HepG2 (cell line): ENCODE results near the gene PTK7. TPM values are rescaled to one million over a fixed set of nuclear protein-coding genes. Genes with fewer than 3 reads are reported as not detected.

ENCODE experiments used
- CREB1 ChIP-seq, 2 experiments: fragments of 450-650 bp in 1 of 2; IDR thresholded peaks; 2 replicates each; pipeline ENCODE4 v1.6.1; 2016 to 2017; ENCODE audit warnings: control low read depth in 1 of 2, mild to moderate bottlenecking in 1 of 2, missing compliant biosample characterization in 1 of 2, missing genetic modification characterization in 1 of 2
- HOXA5 ChIP-seq: sonication (generic); formaldehyde crosslinking; IDR thresholded peaks from 2 replicates; pipeline ENCODE4 v1.4.0; 2020; ENCODE audit warnings: missing genetic modification reagents
- HOXD1 ChIP-seq: sonication (generic); formaldehyde crosslinking; IDR thresholded peaks from 2 replicates; pipeline ENCODE4 v1.5.0; 2020; ENCODE audit warnings: missing genetic modification reagents
- IRX3 ChIP-seq: sonication (generic); formaldehyde crosslinking; IDR thresholded peaks from 2 replicates; pipeline ENCODE4 v1.8.1; 2023; ENCODE audit warnings: mild to moderate bottlenecking, low read depth, missing genetic modification reagents, borderline replicate concordance
- MBNL3 ChIP-seq: fragments of 250-450 bp; sonication (Bioruptor Pico); conservative IDR thresholded peaks from 2 replicates; pipeline ENCODE4 v1.8.0; 2022; ENCODE audit warnings: mild to moderate bottlenecking, inconsistent platforms
- NFIB ChIP-seq: sonication (generic); formaldehyde crosslinking; IDR thresholded peaks from 2 replicates; pipeline ENCODE4 v1.9.0; 2021; ENCODE audit warnings: missing genetic modification reagents, mild to moderate bottlenecking, borderline replicate concordance
- PLRG1 ChIP-seq: fragments of 450-650 bp; conservative IDR thresholded peaks from 2 replicates; pipeline ENCODE4 v1.6.1; 2016
- RNF219 ChIP-seq: sonication (generic); formaldehyde crosslinking; IDR thresholded peaks from 2 replicates; pipeline ENCODE4 v1.5.0; 2020; ENCODE audit warnings: mild to moderate bottlenecking, missing genetic modification reagents
- SMARCE1 ChIP-seq: fragments of 450-650 bp; IDR thresholded peaks from 2 replicates; pipeline ENCODE4 v1.6.1; 2017; ENCODE audit warnings: borderline replicate concordance
- SOX5 ChIP-seq: IDR thresholded peaks from 2 replicates; pipeline ENCODE4 v1.6.1; 2016; ENCODE audit warnings: borderline replicate concordance
- TBX3 ChIP-seq: fragments of 450-650 bp; IDR thresholded peaks from 2 replicates; pipeline ENCODE4 v1.6.1; 2017; ENCODE audit warnings: antibody characterized with exemption, mild to moderate bottlenecking, inconsistent platforms, borderline replicate concordance
- THAP11 ChIP-seq: IDR thresholded peaks from 2 replicates; pipeline ENCODE4 v1.6.1; 2016; ENCODE audit warnings: missing biosample characterization, missing genetic modification reagents
- TP53 ChIP-seq: sonication (generic); formaldehyde crosslinking; conservative IDR thresholded peaks from 2 replicates; pipeline ENCODE4 v1.4.0; 2020; ENCODE audit warnings: missing genetic modification reagents
- TSC22D2 ChIP-seq: sonication (generic); formaldehyde crosslinking; IDR thresholded peaks from 2 replicates; pipeline ENCODE4 v1.5.1; 2020; ENCODE audit warnings: missing genetic modification reagents, mild to moderate bottlenecking, borderline replicate concordance
- WIZ ChIP-seq: sonication (generic); formaldehyde crosslinking; IDR thresholded peaks from 2 replicates; pipeline ENCODE4 v1.5.1; 2020; ENCODE audit warnings: mild to moderate bottlenecking, missing genetic modification reagents
- ZNF142 ChIP-seq: sonication (generic); formaldehyde crosslinking; IDR thresholded peaks from 2 replicates; pipeline ENCODE4 v1.4.0; 2020; ENCODE audit warnings: missing genetic modification reagents
- ZNF512B ChIP-seq: sonication (generic); formaldehyde crosslinking; IDR thresholded peaks from 2 replicates; pipeline ENCODE4 v1.5.1; 2020; ENCODE audit warnings: missing genetic modification reagents, mild to moderate bottlenecking, borderline replicate concordance
- ZNF530 ChIP-seq: sonication (generic); formaldehyde crosslinking; IDR thresholded peaks from 2 replicates; pipeline ENCODE4 v1.5.0; 2020; ENCODE audit warnings: low read depth, mild to moderate bottlenecking, missing genetic modification reagents
- polyA plus RNA-seq, 8 experiments: library from polyadenylated mRNA; depleted of rRNA in 3 of 8; stranded (reverse) in 7 of 8; unstranded in 1 of 8; fragments of >200 nt; fragmentation: Illumina TruSeq in 4 of 8; extraction: Trizol in 4 of 8; gene quantifications; 2 replicates each; pipeline versions ENCODE4 v1.2.1 to v1.2.3, GENCODE V29; 2011 to 2016; ENCODE audit warnings: low read depth in 4 of 8, missing spikeins in 1 of 8, mixed read lengths in 1 of 8; ENCODE audit not compliant: insufficient read depth in 1 of 8
- total RNA-seq, 5 experiments: library from RNA; depleted of rRNA; stranded (reverse); fragments of >200 nt; fragmentation: Illumina TruSeq; extraction: Trizol; gene quantifications; 2 replicates each; pipeline ENCODE4 v1.2.3, GENCODE V29; 2016; ENCODE audit warnings: low read depth in 1 of 5

Gene PTK7
- total and polyA plus RNA-seq, 2 of the 13 experiments (the other 11 are each of a cell fraction or from before 2014, with no cell fraction given) = 98.5 to 99.8 TPM

GRCh38 chr6:43181942-43182860 is 106.1 kb downstream of the PTK7 start, which contains the start of gene CUL9 (continued):
- TF ChIP-seq ZNF142 (CRISPR knock-in tag) (peak; percentile 81), CREB1 (IDR thresholded peaks at IDR 0.05) (no peak), CREB1 (CRISPR knock-in tag; IDR thresholded peaks at IDR 0.05) (no peak), MBNL3 (no peak), NFIB (no peak), TP53 (CRISPR knock-in tag) (no peak), SOX5 (CRISPR knock-in tag) (peak; percentile 73), HOXD1 (CRISPR knock-in tag) (peak; percentile 68; the same call in 1 of the 2 replicates), IRX3 (CRISPR knock-in tag) (no peak), PLRG1 (no peak), HOXA5 (peak; percentile 82), TSC22D2 (CRISPR knock-in tag) (0 out of 2 replicates have a peak, but pooled peaks have one; percentile 38), ZNF512B (0 out of 2 replicates have a peak, but pooled peaks have one; percentile 35), WIZ (CRISPR knock-in tag) (peak; percentile 84), RNF219 (CRISPR knock-in tag) (no peak), TBX3 (no peak), ZNF530 (no peak), THAP11 (CRISPR knock-in tag) (peak; percentile 95), SMARCE1 (no peak)
